ENCODE results near the gene SGO2.
"Not testable (repeated sequence)": the region's sequence is repeated elsewhere in the genome, so short reads cannot be mapped to it uniquely, and the experiment has no call there.

SGO2 gene

GRCh38 chr2:200608341-200609027, 82.5 kb downstream of the SGO2 start:
- Histone ChIP-seq H3K27ac (ENCODE audit: insufficient read depth in 1 of 2, low read depth in 1 of 2, low read length in 2 of 2, poor library complexity in 1 of 2, severe bottlenecking in 2 of 2) (no peak overlapping the region), H3K36me3 (ENCODE audit: control insufficient read depth in 4 of 4, insufficient read depth in 4 of 4, low read length in 3 of 4) (no peaks in the 10 kb centered on the region), H3K4me1 (ENCODE audit: control extremely low read depth in 1 of 4, control insufficient read depth in 4 of 4, insufficient read depth in 4 of 4, low read length in 3 of 4) (no peaks in the 10 kb centered on the region), H3K9me3 (ENCODE audit: control extremely low read depth in 1 of 5, control insufficient read depth in 4 of 5, insufficient read depth in 2 of 5, low read depth in 1 of 5, low read length in 4 of 5) (no peaks in the 10 kb centered on the region), H3K27me3 (replicated peaks in 2 of 5; ENCODE audit: control insufficient read depth in 4 of 5, insufficient read depth in 5 of 5, low read length in 4 of 5) (no peaks in the 10 kb centered on the region), H3K4me3 (ENCODE audit: control insufficient read depth in 1 of 7, extremely low read depth in 1 of 7, insufficient read depth in 4 of 7, low read depth in 2 of 7, low read length in 6 of 7) (no peak overlapping the region)
- no peak for DNase-seq
- POLR2A ChIA-PET: interaction anchor here (0.6 kb wide), 1 partner anchor 618 kb away, joined by 3 read pairs; no protein-coding TSS in a partner anchor
- WGBS (ENCODE audit: insufficient coverage): 86% methylated on average over 1 of the region's 3 CpGs
- CTCF ChIA-PET: interaction anchor here (1.5 kb wide), 1 partner anchor 94 kb away, joined by 3 read pairs; no protein-coding TSS in a partner anchor

- DNase-seq: no peak
- H3K36me3 ChIP-seq (ENCODE audit: control insufficient read depth in 4 of 4, insufficient read depth in 4 of 4, low read length in 3 of 4): no peaks in the 10 kb centered on the region
- H3K27me3 ChIP-seq (replicated peaks in 2 of 5; ENCODE audit: control insufficient read depth in 4 of 5, insufficient read depth in 5 of 5, low read length in 4 of 5): no peaks in the 10 kb centered on the region
- no peak overlapping the region for H3K4me3 ChIP-seq (ENCODE audit: control insufficient read depth in 1 of 7, extremely low read depth in 1 of 7, insufficient read depth in 4 of 7, low read depth in 2 of 7, low read length in 6 of 7)
- POLR2A ChIA-PET: no interaction called here
- H3K27ac ChIP-seq (ENCODE audit: insufficient read depth in 1 of 2, low read depth in 1 of 2, low read length in 2 of 2, poor library complexity in 1 of 2, severe bottlenecking in 2 of 2): no peak overlapping the region
- H3K4me1 ChIP-seq (ENCODE audit: control extremely low read depth in 1 of 4, control insufficient read depth in 4 of 4, insufficient read depth in 4 of 4, low read length in 3 of 4): no peaks in the 10 kb centered on the region
- CTCF ChIA-PET: interaction anchor here (1.5 kb wide), 1 partner anchor 93 kb away, joined by 3 read pairs; no protein-coding TSS in a partner anchor
- no peaks in the 10 kb centered on the region for H3K9me3 ChIP-seq (ENCODE audit: control extremely low read depth in 1 of 5, control insufficient read depth in 4 of 5, insufficient read depth in 2 of 5, low read depth in 1 of 5, low read length in 4 of 5)
Observed at GRCh38 chr2:200609028-200609614, 83.1 kb downstream of the SGO2 start.

- CTCF ChIA-PET: interaction anchor here (1.5 kb wide), 1 partner anchor 92 kb away, joined by 3 read pairs; no protein-coding TSS in a partner anchor
- H3K36me3 ChIP-seq (ENCODE audit: control insufficient read depth in 4 of 4, insufficient read depth in 4 of 4, low read length in 3 of 4); H3K4me1 ChIP-seq (ENCODE audit: control extremely low read depth in 1 of 4, control insufficient read depth in 4 of 4, insufficient read depth in 4 of 4, low read length in 3 of 4); H3K4me3 ChIP-seq (ENCODE audit: control insufficient read depth in 1 of 7, extremely low read depth in 1 of 7, insufficient read depth in 4 of 7, low read depth in 2 of 7, low read length in 6 of 7); H3K9me3 ChIP-seq (ENCODE audit: control extremely low read depth in 1 of 5, control insufficient read depth in 4 of 5, insufficient read depth in 2 of 5, low read depth in 1 of 5, low read length in 4 of 5); DNase-seq; H3K27me3 ChIP-seq (replicated peaks in 2 of 5; ENCODE audit: control insufficient read depth in 4 of 5, insufficient read depth in 5 of 5, low read length in 4 of 5); H3K27ac ChIP-seq (ENCODE audit: insufficient read depth in 1 of 2, low read depth in 1 of 2, low read length in 2 of 2, poor library complexity in 1 of 2, severe bottlenecking in 2 of 2); POLR2A ChIA-PET: not testable (repeated sequence)
- 95% methylated on average over 3 of the region's 3 CpGs for WGBS (ENCODE audit: insufficient coverage)
Observed at GRCh38 chr2:200610217-200610616, 84.2 kb downstream of the SGO2 start.

GRCh38 chr2:200613692-200614091, 87.7 kb downstream of the SGO2 start:
- Histone ChIP-seq H3K27me3 (replicated peaks in 2 of 5; ENCODE audit: control insufficient read depth in 4 of 5, insufficient read depth in 5 of 5, low read length in 4 of 5) (no peaks in the 10 kb centered on the region), H3K4me1 (ENCODE audit: control extremely low read depth in 1 of 4, control insufficient read depth in 4 of 4, insufficient read depth in 4 of 4, low read length in 3 of 4) (peaks cover 0 to 13% (median 7%) of the 10 kb centered on the region in 4 experiments), H3K27ac (ENCODE audit: insufficient read depth in 1 of 2, low read depth in 1 of 2, low read length in 2 of 2, poor library complexity in 1 of 2, severe bottlenecking in 2 of 2) (no peak overlapping the region), H3K9me3 (ENCODE audit: control extremely low read depth in 1 of 5, control insufficient read depth in 4 of 5, insufficient read depth in 2 of 5, low read depth in 1 of 5, low read length in 4 of 5) (no peaks in the 10 kb centered on the region), H3K36me3 (ENCODE audit: control insufficient read depth in 4 of 4, insufficient read depth in 4 of 4, low read length in 3 of 4) (no peaks in the 10 kb centered on the region), H3K4me3 (ENCODE audit: control insufficient read depth in 1 of 7, extremely low read depth in 1 of 7, insufficient read depth in 4 of 7, low read depth in 2 of 7, low read length in 6 of 7) (no peak overlapping the region)
- POLR2A ChIA-PET: no interaction called here
- CTCF ChIA-PET: interaction anchor here (6.5 kb wide), 1 partner anchor 89 kb away, joined by 115 read pairs; no protein-coding TSS in a partner anchor
- WGBS (ENCODE audit: insufficient coverage): 95% methylated on average over 2 of the region's 4 CpGs
- DNase-seq: no peak

GRCh38 chr2:200614249-200614648, 88.2 kb downstream of the SGO2 start:
- Histone ChIP-seq H3K36me3 (ENCODE audit: control insufficient read depth in 4 of 4, insufficient read depth in 4 of 4, low read length in 3 of 4) (no peaks in the 10 kb centered on the region), H3K4me1 (ENCODE audit: control extremely low read depth in 1 of 4, control insufficient read depth in 4 of 4, insufficient read depth in 4 of 4, low read length in 3 of 4) (peaks cover 0 to 19% (median 8%) of the 10 kb centered on the region in 4 experiments), H3K27ac (ENCODE audit: insufficient read depth in 1 of 2, low read depth in 1 of 2, low read length in 2 of 2, poor library complexity in 1 of 2, severe bottlenecking in 2 of 2) (no peak overlapping the region), H3K4me3 (ENCODE audit: control insufficient read depth in 1 of 7, extremely low read depth in 1 of 7, insufficient read depth in 4 of 7, low read depth in 2 of 7, low read length in 6 of 7) (no peak overlapping the region), H3K27me3 (replicated peaks in 2 of 5; ENCODE audit: control insufficient read depth in 4 of 5, insufficient read depth in 5 of 5, low read length in 4 of 5) (no peaks in the 10 kb centered on the region), H3K9me3 (ENCODE audit: control extremely low read depth in 1 of 5, control insufficient read depth in 4 of 5, insufficient read depth in 2 of 5, low read depth in 1 of 5, low read length in 4 of 5) (no peaks in the 10 kb centered on the region)
- DNase-seq: no peak
- CTCF ChIA-PET: interaction anchor here (1.5 to 6.5 kb wide), 3 partner anchors 28 to 88 kb away, joined by 3 to 115 read pairs (median 4); no protein-coding TSS in a partner anchor
- POLR2A ChIA-PET: no interaction called here
- 100% methylated on average over 2 of the region's 2 CpGs for WGBS (ENCODE audit: insufficient coverage)

- Histone ChIP-seq H3K4me1 (ENCODE audit: control extremely low read depth in 1 of 4, control insufficient read depth in 4 of 4, insufficient read depth in 4 of 4, low read length in 3 of 4) (peaks cover 0 to 20% (median 8%) of the 10 kb centered on the region in 4 experiments), H3K36me3 (ENCODE audit: control insufficient read depth in 4 of 4, insufficient read depth in 4 of 4, low read length in 3 of 4) (no peaks in the 10 kb centered on the region), H3K9me3 (ENCODE audit: control extremely low read depth in 1 of 5, control insufficient read depth in 4 of 5, insufficient read depth in 2 of 5, low read depth in 1 of 5, low read length in 4 of 5) (no peaks in the 10 kb centered on the region), H3K27ac (ENCODE audit: insufficient read depth in 1 of 2, low read depth in 1 of 2, low read length in 2 of 2, poor library complexity in 1 of 2, severe bottlenecking in 2 of 2) (no peak overlapping the region), H3K27me3 (replicated peaks in 2 of 5; ENCODE audit: control insufficient read depth in 4 of 5, insufficient read depth in 5 of 5, low read length in 4 of 5) (no peaks in the 10 kb centered on the region), H3K4me3 (ENCODE audit: control insufficient read depth in 1 of 7, extremely low read depth in 1 of 7, insufficient read depth in 4 of 7, low read depth in 2 of 7, low read length in 6 of 7) (no peak overlapping the region)
- CTCF ChIA-PET: interaction anchor here (1.1 to 6.5 kb wide), 8 partner anchors 11 to 87 kb away, joined by 3 to 115 read pairs (median 4); no protein-coding TSS in a partner anchor
- DNase-seq: no peak
- POLR2A ChIA-PET: interaction anchor here (0.5 kb wide), 1 partner anchor 686 kb away, joined by 3 read pairs; no protein-coding TSS in a partner anchor
- WGBS (ENCODE audit: insufficient coverage): no CpG with 5 or more reads among the region's 1 CpG
Observed at GRCh38 chr2:200615247-200615646, 89.2 kb downstream of the SGO2 start.

- ChIA-PET POLR2A (no interaction called here), CTCF (interaction anchor here (1.1 to 6.5 kb wide), 7 partner anchors 12 to 95 kb away, joined by 3 to 115 read pairs (median 4); no protein-coding TSS in a partner anchor)
- Histone ChIP-seq H3K36me3 (ENCODE audit: control insufficient read depth in 4 of 4, insufficient read depth in 4 of 4, low read length in 3 of 4) (no peaks in the 10 kb centered on the region), H3K4me3 (ENCODE audit: control insufficient read depth in 1 of 7, extremely low read depth in 1 of 7, insufficient read depth in 4 of 7, low read depth in 2 of 7, low read length in 6 of 7) (no peak overlapping the region), H3K4me1 (ENCODE audit: control extremely low read depth in 1 of 4, control insufficient read depth in 4 of 4, insufficient read depth in 4 of 4, low read length in 3 of 4) (peaks cover 0 to 20% (median 8%) of the 10 kb centered on the region in 4 experiments), H3K27me3 (replicated peaks in 2 of 5; ENCODE audit: control insufficient read depth in 4 of 5, insufficient read depth in 5 of 5, low read length in 4 of 5) (no peaks in the 10 kb centered on the region), H3K27ac (ENCODE audit: insufficient read depth in 1 of 2, low read depth in 1 of 2, low read length in 2 of 2, poor library complexity in 1 of 2, severe bottlenecking in 2 of 2) (no peak overlapping the region), H3K9me3 (ENCODE audit: control extremely low read depth in 1 of 5, control insufficient read depth in 4 of 5, insufficient read depth in 2 of 5, low read depth in 1 of 5, low read length in 4 of 5) (no peaks in the 10 kb centered on the region)
- DNase-seq: peak in 2 of 3 donors; percentile 22 to 36
- WGBS (ENCODE audit: insufficient coverage): 77% methylated on average over 5 of the region's 5 CpGs
Observed at GRCh38 chr2:200616193-200616592, 90.2 kb downstream of the SGO2 start.

All from common myeloid progenitor, CD34-positive (primary cell).